ENCODE measurements around the gene TAF6.
A peak's percentile ranks its signal among the peaks of the same experiment; 100 is the strongest.

The TAF6 gene

DNA sequence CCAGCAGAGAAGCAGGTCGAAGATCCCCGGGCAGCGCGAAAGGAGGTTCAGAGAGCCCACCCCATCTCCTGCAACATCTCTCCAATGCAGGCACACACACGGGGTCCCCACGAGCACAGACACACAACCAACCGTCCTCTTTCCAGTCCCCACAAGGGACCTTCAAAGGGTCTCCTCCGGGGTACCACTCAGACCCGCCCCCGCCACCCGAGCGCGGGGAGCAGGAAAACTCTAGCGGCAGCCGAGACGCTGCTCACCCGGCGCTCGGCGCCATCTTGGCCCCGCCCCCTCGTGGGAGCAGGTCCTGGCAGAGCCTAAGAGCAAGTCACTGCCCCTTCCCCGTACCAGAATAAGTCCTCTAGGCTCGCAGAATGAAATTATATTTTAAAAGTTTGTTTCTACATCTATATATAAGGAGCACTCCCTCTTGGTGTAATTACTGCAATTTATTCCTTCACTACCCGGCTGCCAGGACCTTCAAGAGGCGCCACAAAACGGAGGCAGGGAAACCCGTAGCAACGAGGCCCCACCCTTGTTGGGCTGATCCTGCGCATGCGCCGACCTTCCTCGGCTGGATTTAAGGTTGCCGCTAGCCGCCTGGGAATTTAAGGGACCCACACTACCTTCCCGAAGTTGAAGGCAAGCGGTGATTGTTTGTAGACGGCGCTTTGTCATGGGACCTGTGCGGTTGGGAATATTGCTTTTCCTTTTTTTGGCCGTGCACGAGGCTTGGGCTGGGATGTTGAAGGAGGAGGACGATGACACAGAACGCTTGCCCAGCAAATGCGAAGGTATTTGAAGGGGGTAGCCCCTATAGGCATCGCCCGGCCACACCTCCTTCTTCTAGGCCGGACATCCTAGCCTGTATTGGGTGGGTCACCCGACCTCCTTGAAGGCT is at the start of gene TAF6, which contains the start of gene CNPY4:
TSS of gene TAF6 (minus strand) at position 287 of the 898 bp plus-strand sequence. CDS start 5,149 bp downstream, outside the sequence.
TSS of gene CNPY4 (plus strand) at position 563 of the 898 bp plus-strand sequence. CDS start at position 674, 111 bp downstream.
- Histone ChIP-seq H3K4me1 (ENCODE audit: insufficient read depth, low read length) (peaks cover 16% of the 10 kb centered on the region), H3K9ac (ENCODE audit: low read length) (peak within 1 kb of the TSS; percentile 59), H3K36me3 (ENCODE audit: insufficient read depth, low read length) (peaks cover 17% of the 10 kb centered on the region)

DNA sequence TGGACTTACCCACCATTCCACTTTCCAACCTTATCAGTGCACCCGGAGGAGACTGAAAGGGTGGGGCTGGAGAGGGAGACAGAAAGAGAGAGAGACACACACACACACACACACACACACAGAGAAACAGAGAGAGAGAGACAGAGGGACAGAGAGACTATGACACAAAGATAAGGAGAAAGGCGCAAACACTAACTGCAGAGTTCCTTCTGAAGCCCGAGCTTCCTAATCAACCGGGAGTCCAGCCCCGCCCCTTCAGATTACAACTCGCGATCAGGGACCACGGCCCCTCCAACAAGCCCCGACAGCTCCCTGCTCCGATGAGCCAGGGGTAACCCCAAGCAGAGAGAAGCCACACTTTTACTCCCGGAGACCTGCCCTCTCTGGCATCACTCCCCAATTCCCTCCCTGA is 48.8 kb upstream of the TAF6 start:
- peak overlapping the region; percentile 71 for H3K9ac ChIP-seq (ENCODE audit: low read length)
- H3K4me3 ChIP-seq (ENCODE audit: low read depth in 1 of 2, low read length in 2 of 2): peak overlapping the region; percentile 43 to 78
- H3K4me1 ChIP-seq (ENCODE audit: insufficient read depth, low read length): peaks cover 19% of the 10 kb centered on the region
- H3K36me3 ChIP-seq (ENCODE audit: insufficient read depth, low read length): no peaks in the 10 kb centered on the region
- peak overlapping the region; percentile 78 for H3K27ac ChIP-seq (ENCODE audit: low read depth, low read length)
- H3K9me3 ChIP-seq (ENCODE audit: low read length): no peaks in the 10 kb centered on the region
- H3K27me3 ChIP-seq (ENCODE audit: control insufficient read depth in 1 of 2, insufficient read depth in 2 of 2, low read length in 2 of 2): peaks cover 0 to 8% of the 10 kb centered on the region in 2 donors

More for the DNA sequence above, at the start of gene TAF6, which contains the start of gene CNPY4:
- peak within 1 kb of the TSS; percentile 80 for H3K27ac ChIP-seq (ENCODE audit: low read depth, low read length)
- H3K9me3 ChIP-seq (ENCODE audit: low read length): no peaks in the 10 kb centered on the region
- no peaks in the 10 kb centered on the region for H3K27me3 ChIP-seq (ENCODE audit: control insufficient read depth in 1 of 2, insufficient read depth in 2 of 2, low read length in 2 of 2)
- H3K4me3 ChIP-seq (ENCODE audit: low read depth in 1 of 2, low read length in 2 of 2): peak within 1 kb of the TSS; percentile 75 to 97

DNA sequence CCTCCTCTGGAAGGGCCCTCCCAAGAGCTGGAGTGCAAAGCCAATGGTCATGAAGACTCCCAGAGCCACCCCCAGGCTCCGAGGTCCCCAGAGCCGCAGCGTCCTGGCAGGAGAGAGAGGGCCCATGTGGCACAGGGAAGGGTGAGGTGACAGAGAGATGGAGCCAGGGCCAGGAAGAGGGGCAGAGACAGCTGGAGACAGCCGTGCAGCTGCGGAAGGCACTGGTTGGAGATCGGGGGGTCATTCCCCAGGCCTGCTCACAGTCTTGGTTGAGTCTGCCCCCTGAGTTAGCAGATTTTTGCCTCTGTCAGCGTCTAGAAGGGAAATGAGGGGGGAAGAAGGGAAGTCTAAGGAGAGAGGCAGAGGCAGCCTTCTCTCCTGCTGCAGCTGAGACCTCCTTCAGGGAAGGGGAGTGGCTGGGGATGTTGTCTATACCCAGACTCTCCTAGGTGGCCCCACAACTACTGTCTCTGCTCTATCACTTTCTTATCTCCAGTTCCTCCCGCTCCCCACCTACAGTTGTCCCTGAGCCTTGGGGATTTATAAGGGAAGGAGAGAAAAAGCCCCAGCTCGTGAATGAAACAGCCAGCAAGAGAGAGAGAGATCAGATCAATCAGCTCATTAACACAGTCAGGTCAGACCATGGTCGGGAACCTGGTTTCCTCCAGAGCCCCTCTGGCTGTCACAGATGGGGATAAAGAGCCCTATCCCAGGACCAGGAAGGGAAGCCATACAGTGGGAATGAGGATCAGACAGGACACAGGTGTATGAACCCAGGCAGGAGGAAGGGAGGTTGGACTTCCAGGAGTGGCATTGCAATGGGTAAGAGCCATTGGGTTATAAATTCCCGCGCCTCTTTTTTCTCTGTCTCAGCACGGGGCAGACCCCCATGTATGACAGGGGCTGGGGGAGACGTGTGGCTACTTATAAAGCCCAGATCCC is 48.1 kb upstream of the TAF6 start:
- peaks cover 0 to 8% of the 10 kb centered on the region in 2 donors for H3K27me3 ChIP-seq (ENCODE audit: control insufficient read depth in 1 of 2, insufficient read depth in 2 of 2, low read length in 2 of 2)
- H3K36me3 ChIP-seq (ENCODE audit: insufficient read depth, low read length): no peaks in the 10 kb centered on the region
- H3K27ac ChIP-seq (ENCODE audit: low read depth, low read length): peak overlapping the region; percentile 78
- peaks cover 19% of the 10 kb centered on the region for H3K4me1 ChIP-seq (ENCODE audit: insufficient read depth, low read length)
- peak overlapping the region; percentile 71 for H3K9ac ChIP-seq (ENCODE audit: low read length)
- no peaks in the 10 kb centered on the region for H3K9me3 ChIP-seq (ENCODE audit: low read length)
- peak overlapping the region in 1 of 2 donors; percentile 78 for H3K4me3 ChIP-seq (ENCODE audit: low read depth in 1 of 2, low read length in 2 of 2)

DNA sequence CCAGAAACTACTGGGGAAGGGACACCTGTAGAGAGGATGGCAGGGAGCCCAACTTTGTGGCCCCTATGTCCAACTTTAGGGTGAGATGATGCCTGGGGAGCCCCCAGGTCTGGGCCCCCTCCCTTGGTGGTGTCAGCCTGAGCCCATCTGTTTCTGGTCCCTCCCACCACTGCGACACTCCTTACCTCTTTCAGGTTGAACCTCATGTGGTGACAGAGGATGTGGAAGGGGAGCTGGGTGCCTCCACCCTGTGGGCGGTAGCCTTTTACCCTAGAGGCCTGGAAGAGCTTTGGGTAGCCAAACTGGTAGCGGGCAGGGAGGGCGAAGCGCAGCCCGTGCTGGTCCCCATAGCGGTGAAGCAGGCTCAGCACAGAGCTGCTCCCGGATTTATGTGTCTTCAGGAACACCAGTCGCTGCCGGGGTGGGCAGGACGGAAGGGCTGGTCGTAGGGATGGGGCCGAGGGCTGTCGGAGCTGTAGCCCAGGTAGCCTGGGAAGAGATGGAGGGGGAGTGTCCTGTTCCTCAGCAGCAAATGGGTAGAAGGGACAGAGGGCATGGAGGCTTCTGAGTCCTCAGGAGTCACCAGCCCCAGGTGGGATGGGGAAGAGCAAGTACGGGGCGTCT is 47.3 kb upstream of the TAF6 start:
- H3K4me1 ChIP-seq (ENCODE audit: insufficient read depth, low read length): peaks cover 19% of the 10 kb centered on the region
- no peaks in the 10 kb centered on the region for H3K9me3 ChIP-seq (ENCODE audit: low read length)
- H3K4me3 ChIP-seq (ENCODE audit: low read depth in 1 of 2, low read length in 2 of 2): no peak overlapping the region
- H3K27me3 ChIP-seq (ENCODE audit: control insufficient read depth in 1 of 2, insufficient read depth in 2 of 2, low read length in 2 of 2): peaks cover 0 to 8% of the 10 kb centered on the region in 2 donors
- H3K9ac ChIP-seq (ENCODE audit: low read length): no peak overlapping the region
- H3K36me3 ChIP-seq (ENCODE audit: insufficient read depth, low read length): no peaks in the 10 kb centered on the region
- H3K27ac ChIP-seq (ENCODE audit: low read depth, low read length): no peak overlapping the region

DNA sequence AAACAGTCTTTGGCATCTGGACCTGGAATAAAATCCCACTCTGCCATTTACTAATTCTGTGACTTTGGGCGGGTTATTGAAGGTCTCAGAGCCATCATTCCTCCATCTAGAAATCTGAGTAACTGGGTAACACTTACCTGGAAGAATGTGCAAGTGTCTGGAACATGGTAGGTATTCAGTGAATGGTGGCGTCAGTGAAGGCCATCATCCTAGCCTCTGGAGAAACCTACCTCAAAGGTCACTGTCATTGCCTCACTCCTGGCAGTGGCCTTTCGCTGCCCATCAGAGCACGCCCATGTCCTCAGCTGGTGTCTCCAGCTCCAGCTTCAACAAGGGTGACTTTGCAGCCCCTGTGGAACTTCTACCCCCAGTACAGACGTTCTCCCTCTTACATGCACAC is 44.7 kb upstream of the TAF6 start:
- Histone ChIP-seq H3K27ac (ENCODE audit: low read depth, low read length) (no peak overlapping the region), H3K4me1 (ENCODE audit: insufficient read depth, low read length) (peaks cover 23% of the 10 kb centered on the region), H3K9me3 (ENCODE audit: low read length) (no peaks in the 10 kb centered on the region), H3K9ac (ENCODE audit: low read length) (no peak overlapping the region), H3K4me3 (ENCODE audit: low read depth in 1 of 2, low read length in 2 of 2) (no peak overlapping the region), H3K27me3 (ENCODE audit: control insufficient read depth in 1 of 2, insufficient read depth in 2 of 2, low read length in 2 of 2) (no peaks in the 10 kb centered on the region), H3K36me3 (ENCODE audit: insufficient read depth, low read length) (no peaks in the 10 kb centered on the region)

DNA sequence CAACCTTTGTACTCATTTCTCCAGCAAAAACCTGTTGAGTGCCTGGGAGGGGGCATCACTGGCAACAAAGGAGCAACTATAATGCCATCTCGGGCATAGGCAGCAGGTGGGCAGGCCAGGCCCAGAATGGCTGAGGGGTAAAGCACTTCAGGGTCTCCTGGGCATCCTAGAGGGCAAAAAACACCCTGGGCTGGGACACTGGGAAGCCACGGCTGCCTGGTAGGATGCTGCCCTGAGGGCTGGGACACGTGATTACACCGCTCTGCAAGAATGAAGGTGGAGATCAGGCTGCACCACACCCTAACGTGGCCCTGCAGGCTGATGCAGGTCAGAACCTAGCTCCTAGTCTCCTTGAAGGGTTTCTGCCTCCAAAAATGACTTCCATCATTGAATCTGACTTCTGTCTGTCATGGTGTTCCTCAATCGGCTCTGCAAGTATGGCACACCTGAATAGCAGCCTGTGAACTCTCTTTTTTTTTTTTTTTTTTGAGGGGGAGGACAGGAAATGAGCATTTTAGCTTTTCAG is 43.9 kb upstream of the TAF6 start:
- Histone ChIP-seq H3K9ac (ENCODE audit: low read length) (no peak overlapping the region), H3K27ac (ENCODE audit: low read depth, low read length) (no peak overlapping the region), H3K36me3 (ENCODE audit: insufficient read depth, low read length) (no peaks in the 10 kb centered on the region), H3K27me3 (ENCODE audit: control insufficient read depth in 1 of 2, insufficient read depth in 2 of 2, low read length in 2 of 2) (no peaks in the 10 kb centered on the region), H3K4me1 (ENCODE audit: insufficient read depth, low read length) (peaks cover 22% of the 10 kb centered on the region), H3K4me3 (ENCODE audit: low read depth in 1 of 2, low read length in 2 of 2) (no peak overlapping the region), H3K9me3 (ENCODE audit: low read length) (no peaks in the 10 kb centered on the region)

DNA sequence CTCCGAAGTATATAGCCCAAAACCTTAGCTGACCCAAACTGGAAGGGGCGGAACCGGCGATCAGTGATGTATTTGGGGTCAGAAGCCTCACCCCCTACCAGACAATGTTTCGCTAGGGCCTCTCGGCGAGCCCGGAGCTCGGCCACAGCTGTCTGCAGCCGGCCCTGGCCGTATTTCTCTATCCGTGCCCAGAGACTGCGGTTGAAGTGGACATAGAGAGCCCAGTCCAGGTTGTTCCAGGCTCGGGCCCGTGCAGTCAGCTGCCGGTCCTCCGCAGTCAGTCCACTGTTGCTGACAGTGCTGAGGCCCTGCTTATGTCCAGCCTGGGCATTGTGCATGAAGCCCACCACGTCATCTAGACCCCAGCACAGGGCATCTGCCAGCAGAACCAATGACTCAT is 40.9 kb upstream of the TAF6 start:
- Histone ChIP-seq H3K4me1 (ENCODE audit: insufficient read depth, low read length) (peaks cover 11% of the 10 kb centered on the region), H3K9ac (ENCODE audit: low read length) (no peak overlapping the region), H3K9me3 (ENCODE audit: low read length) (no peaks in the 10 kb centered on the region), H3K27ac (ENCODE audit: low read depth, low read length) (no peak overlapping the region), H3K27me3 (ENCODE audit: control insufficient read depth in 1 of 2, insufficient read depth in 2 of 2, low read length in 2 of 2) (no peaks in the 10 kb centered on the region), H3K4me3 (ENCODE audit: low read depth in 1 of 2, low read length in 2 of 2) (no peak overlapping the region), H3K36me3 (ENCODE audit: insufficient read depth, low read length) (peaks cover 16% of the 10 kb centered on the region)

DNA sequence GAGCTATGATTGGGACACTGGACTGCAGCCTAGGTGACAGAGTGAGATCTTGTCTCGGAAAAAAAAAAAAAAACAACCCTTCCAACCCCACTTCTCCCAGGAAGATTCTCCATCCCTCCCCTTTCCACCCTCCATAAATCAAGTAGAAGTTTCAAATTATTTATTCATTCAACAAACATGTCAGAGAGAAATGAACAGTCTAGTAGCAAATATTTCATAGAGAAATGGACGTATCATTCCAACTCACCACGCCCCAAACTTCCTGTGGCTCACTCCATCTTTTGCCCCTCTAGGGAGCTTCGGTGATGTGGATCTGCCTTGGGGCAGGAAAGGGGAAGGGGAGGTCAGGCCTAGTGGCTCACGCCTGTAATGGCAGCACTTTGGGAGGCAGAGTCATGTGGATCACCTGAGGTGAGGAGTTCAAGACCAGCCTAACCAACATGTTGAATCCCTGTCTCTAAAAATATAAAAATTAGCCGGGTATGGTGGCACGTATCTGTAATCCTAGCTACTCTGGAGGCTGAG is 40.0 kb upstream of the TAF6 start:
- Histone ChIP-seq H3K4me1 (ENCODE audit: insufficient read depth, low read length) (peaks cover 11% of the 10 kb centered on the region), H3K36me3 (ENCODE audit: insufficient read depth, low read length) (peaks cover 17% of the 10 kb centered on the region), H3K27me3 (ENCODE audit: control insufficient read depth in 1 of 2, insufficient read depth in 2 of 2, low read length in 2 of 2) (no peaks in the 10 kb centered on the region), H3K9ac (ENCODE audit: low read length) (no peak overlapping the region), H3K9me3 (ENCODE audit: low read length) (no peaks in the 10 kb centered on the region), H3K4me3 (ENCODE audit: low read depth in 1 of 2, low read length in 2 of 2) (peak overlapping the region; percentile 71 to 91), H3K27ac (ENCODE audit: low read depth, low read length) (peak overlapping the region; percentile 82)

DNA sequence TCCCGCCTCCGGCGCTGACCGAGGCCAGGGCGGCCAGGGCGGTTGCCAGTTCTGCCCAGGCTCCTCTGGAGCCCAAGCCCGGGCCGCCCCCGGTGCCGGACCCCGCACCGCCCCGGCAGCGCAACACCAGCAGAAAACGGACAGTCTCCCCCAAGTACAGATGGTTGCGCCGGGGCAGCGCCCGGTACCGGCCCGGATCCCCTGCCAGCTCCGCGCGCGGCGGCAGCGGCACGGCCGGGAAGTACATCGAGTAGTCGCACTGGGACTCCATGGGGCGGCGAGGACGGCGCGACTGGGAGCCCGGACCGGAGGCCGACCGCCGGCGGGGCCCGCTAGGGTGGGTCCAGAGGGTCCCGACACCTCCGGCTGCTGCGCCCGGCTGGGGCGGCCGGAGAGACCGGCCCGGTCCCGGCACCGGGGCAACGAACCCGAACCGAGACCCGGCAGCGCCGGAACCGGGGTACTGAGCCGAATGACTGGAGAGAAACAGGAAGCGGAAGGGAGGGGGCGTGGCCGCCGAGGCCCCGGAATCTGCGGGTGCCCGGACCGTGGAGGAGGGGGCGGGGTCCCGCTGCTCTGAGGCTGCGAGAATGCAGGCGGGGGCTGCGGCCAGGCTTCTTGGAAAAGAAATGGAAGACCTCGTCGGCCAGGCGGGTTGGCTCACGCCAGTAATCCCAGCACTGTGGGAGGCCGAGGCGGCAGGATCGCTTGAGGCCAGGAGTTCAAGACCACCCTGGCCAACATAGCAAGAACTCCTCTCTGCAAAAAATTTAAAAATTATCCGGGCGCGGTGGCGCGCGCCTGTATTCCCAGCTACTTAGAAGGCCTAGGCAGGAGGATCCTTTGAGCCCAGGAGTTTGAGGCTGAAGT is 39.3 kb upstream of the TAF6 start, which contains the start of gene TRAPPC14:
TSS of gene TRAPPC14 (minus strand) at position 495 of the 870 bp plus-strand sequence. CDS start at position 271, 224 bp downstream.
- H3K4me1 ChIP-seq (ENCODE audit: insufficient read depth, low read length): peaks cover 11% of the 10 kb centered on the region
- H3K9ac ChIP-seq (ENCODE audit: low read length): peak within 1 kb of the TSS; percentile 56
- H3K36me3 ChIP-seq (ENCODE audit: insufficient read depth, low read length): peaks cover 24% of the 10 kb centered on the region
- peak within 1 kb of the TSS; percentile 71 to 91 for H3K4me3 ChIP-seq (ENCODE audit: low read depth in 1 of 2, low read length in 2 of 2)
- peak within 1 kb of the TSS; percentile 82 for H3K27ac ChIP-seq (ENCODE audit: low read depth, low read length)
- no peaks in the 10 kb centered on the region for H3K27me3 ChIP-seq (ENCODE audit: control insufficient read depth in 1 of 2, insufficient read depth in 2 of 2, low read length in 2 of 2)
- no peaks in the 10 kb centered on the region for H3K9me3 ChIP-seq (ENCODE audit: low read length)
